HUDEP-2 (cell line): ENCODE results near the gene MAPK11.

Experiments used
- DNase-seq, 76 experiments: peaks; one replicate each; lab custom pipeline; 2025; ENCODE audit not compliant: unreplicated experiment in 76 of 76; lab: John Stamatoyannopoulos, UW

MAPK11 gene

GRCh38 chr22:50250555-50251476 lies 19.4 kb downstream of the MAPK11 start, which contains the start of gene HDAC10:
Gene HDAC10 (minus strand): TSS chr22:50251265. CDS start chr22:50251032, 233 bp downstream.
- DNase-seq = peak in 67 of 76 experiments; percentile 13 to 84 (median 65)

GRCh38 chr22:50250249-50250554 lies 20.0 kb downstream of the MAPK11 start:
- DNase-seq = no peak

DNA sequence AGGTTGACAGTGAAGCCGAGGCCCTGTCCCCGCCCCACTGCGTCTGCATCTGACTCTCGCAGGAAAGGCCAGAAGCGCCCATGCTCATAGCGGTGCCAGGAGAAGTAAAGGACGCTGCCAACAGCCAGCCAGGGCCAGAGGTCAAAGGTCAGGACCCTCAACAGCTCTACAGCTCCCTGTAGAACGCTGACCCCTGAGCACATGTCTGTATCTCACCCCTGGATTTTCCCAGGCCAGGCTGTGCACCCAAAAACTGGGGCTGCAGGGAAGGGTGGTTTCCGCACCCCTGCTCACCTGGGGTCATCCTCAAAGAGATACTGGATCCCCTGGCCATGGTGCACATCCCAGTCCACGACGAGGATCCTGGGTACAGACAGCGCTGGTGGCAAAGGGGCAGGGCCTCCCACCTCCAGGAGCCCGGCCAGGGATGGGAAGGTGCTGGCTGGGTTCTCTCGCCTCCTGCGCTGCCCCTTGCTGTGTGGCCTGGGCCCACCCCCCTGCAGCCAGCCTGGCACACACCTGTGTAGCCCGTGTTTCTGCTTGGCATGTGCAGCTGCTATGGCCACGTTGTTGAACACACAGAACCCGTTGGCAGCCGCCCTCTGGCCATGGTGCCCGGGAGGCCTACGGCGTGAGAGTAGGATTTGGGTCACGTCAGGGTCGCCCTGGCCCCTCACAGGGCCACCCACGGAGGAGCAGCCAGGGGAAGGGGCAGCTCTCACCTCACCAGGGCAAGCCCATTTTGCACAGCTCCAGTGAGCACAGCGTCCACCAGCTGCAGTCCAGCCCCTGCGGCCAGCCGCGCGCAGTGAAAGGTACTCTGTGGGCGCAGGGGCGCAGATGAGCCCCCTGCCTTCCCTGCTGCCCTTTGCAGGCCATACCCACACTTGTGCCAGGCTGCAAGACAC lies 20.6 kb downstream of the MAPK11 start:
- no peak for DNase-seq

DNA sequence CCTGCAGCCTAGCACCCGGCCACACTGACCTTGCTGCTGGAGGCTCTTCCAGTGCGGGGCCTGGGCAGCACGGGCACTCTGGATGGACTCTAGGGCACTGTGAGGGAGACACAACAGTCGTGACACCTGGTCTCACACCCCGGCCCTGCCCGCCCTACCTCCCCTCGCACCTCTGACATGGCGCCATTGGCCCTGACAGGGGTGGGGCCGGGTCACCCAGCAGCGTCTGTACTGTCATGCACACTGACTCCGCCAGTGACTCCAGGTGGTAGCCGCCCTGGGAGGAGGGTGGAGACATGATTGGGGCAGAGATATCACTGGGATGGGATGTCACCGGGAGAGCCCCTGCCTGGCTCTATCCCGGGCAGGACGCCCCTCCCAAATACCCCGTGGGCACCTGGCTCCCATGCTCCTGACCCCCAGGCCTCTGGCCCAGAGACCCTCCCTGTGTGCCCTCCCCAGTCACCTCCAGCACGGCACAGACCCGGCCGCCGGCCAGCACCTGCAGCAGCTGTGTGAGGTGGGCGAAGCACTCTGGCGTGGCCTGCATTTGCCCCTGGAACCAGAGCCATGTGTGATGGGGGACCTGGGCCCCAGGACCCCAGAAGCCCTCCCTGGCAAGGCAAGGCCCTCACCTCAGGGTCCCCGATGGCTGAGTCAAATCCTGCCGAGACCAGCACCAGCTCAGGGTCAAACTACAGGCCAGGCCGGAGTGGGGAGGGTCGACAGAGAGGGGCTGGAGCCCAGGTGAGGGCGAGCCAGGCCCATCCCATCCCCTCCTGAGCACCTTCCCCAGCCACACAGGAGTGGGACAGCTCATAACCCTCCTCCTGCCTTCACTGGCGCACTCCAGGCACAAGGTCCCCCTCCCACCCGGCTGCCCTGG lies 21.7 kb downstream of the MAPK11 start:
- DNase-seq = no peak

DNA sequence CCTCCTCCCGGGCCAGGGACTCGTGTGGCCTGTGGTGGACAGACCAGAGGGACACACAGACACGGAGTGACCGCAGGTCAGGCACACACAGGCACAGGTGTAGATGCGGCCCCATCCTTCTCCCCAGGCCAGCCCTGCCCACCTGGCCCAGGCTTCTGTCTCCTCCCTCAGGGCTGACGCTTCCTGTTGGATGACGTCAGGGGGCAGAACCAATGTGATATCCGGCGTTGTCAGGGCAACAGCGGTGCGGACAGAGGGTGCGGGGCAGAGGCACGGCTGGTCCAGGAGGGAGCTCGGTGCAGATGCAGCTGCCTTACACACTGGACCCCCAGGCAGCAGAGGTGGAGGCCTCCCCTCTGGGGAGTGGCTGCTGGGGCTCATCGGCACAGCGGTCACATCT lies 22.4 kb downstream of the MAPK11 start:
- peak in 3 of 76 experiments; percentile 6 to 31 (median 29) for DNase-seq

DNA sequence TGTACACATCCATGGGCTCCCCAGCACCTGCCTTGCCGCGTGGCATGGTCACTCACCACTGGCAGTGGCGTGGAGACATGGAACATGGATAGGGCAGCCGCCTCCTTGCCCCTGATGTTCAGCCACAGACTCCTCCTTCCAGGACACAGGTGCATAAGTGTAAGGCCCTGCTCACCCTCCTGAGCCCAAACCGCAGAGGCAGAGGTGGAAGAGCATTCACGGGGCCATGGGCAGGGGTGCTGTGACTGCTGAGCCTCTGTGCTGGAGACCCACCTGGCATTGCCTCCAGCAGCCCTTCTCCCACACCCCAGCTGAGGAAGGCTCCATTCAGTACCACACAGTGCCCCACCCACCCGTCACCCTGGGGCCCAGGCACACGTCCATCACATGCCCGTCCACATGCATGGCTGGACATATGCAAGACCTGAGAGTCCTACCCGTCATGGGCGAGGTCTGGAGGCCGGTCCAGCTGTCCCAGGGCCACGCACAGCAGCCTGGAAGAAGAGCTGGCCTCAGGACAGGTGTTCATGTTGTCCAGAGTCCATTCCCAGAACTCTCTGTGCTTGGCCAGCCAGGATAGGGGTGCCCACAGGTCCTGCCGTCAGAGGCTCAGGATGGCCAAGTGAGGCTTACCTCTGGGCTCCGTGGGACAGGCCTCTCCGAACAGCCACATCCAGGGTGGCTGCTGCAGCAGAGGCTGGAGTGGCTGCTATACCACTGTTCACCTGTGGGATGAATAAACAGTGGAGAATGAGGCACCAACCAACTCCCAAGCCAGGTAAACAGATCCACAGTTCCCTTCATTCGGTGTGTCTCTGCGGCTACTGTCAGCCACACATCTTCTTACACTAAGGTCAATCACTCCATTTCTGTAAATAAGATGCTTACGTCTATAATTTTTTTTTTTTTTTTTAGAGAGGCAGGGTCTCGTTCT lies 23.7 kb downstream of the MAPK11 start:
- no peak for DNase-seq

- DNase-seq = peak in 3 of 76 experiments; percentile 48 to 62 (median 51)
These were observed 24.7 kb downstream of the MAPK11 start for GRCh38 chr22:50245214-50246072.

- peak in 73 of 76 experiments; percentile 25 to 90 (median 77) for DNase-seq
These were observed 25.6 kb downstream of the MAPK11 start, which contains the start of gene TUBGCP6 for GRCh38 chr22:50244420-50245213. Gene TUBGCP6 (minus strand): TSS chr22:50245023. CDS start chr22:50244459, 564 bp downstream.

DNA sequence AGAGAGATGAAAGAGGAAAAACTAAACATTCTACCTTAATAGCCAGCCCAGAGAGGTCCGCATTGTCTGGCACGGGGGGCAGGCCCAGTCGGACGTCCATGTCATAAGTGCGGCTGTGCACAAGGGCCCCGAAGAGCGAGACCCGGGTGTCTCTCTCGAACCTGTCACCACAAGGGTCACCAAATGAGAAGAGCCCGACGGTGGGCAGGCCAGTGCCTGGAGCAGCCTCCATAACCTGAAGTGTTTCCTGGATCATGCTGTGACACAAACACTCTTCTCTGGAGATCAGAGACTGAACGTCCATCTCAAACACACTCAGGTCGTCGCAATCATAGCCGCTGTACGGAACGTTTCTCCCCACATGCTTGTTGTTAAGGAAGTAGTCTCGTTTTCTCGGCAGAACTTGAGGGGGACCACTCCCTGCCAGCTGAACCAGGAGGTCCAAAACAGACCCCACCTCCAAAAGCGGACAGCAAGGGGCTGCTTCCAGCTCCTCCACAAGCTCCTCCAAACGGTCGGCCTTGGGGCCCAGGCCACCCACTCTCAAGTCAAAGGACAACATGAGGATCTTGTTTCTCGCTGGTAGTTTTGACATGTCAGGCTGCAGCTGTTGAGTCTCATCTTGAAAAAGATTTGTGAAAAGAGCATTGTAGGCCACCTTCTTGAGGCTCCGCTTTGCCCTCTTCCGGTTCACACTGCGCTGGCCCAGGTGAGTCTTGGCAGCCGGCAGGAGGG lies 26.3 kb downstream of the MAPK11 start:
- no peak for DNase-seq

DNA sequence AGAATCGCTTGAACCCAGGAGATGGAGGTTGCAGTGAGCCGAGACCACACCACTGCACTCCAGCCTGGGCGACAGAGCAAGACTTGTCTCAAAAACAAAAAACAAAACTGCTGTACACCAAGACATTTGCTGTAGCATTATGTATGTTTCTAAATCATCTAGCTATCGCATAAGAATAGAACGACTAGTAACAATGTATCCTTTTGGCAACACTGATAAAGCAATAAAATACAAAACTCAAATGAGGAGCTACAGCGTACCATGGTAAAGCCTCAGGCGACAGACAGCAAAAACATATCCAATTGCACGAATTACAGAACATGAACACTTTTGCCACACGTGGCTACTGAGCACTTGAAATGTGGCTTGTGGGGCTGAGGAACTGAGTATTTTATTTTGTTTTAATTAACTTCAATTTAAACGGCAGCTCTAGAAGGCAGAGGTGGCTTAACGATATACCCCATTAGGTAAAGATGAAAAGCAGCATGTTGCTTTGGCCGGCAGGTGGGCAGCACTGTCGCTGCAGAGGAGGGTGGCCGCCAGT lies 27.7 kb downstream of the MAPK11 start:
- DNase-seq = no peak

GRCh38 chr22:50238755-50239154 lies 31.4 kb downstream of the MAPK11 start:
- no peak for DNase-seq

DNA sequence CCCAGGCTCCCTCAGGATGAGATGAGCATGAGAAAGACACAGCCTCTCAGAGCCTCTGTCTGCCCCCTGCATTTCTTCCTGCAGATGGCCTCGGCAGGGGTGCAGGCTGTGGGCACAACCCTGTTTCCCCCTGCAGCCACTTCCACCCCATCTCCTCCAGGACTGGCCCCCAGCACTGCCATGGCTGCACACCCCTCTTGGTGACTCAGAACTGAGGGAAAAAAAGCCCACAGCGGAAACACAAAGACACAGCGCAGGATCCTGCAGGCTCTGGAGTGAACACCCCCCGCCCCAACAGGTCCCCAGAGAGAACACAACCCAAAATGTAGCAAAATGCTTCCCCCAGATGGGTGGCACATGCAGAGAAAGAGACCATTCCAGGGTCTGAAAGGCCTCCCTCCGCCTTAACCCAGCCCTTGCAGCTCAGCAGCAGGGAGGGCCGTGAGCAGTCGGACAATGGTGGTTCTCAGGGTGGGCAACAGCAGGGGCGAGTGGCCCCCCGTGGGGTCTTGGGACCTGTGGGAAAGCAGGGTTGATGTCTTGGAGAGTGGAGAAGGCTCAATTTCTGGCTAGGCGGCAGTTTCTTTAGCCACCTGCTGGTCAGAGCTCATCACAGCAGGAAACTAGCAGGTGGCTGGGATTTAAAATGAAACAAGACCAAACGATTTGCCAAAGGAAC lies 33.3 kb downstream of the MAPK11 start:
- peak in 8 of 76 experiments; percentile 5 to 29 (median 21) for DNase-seq

DNA sequence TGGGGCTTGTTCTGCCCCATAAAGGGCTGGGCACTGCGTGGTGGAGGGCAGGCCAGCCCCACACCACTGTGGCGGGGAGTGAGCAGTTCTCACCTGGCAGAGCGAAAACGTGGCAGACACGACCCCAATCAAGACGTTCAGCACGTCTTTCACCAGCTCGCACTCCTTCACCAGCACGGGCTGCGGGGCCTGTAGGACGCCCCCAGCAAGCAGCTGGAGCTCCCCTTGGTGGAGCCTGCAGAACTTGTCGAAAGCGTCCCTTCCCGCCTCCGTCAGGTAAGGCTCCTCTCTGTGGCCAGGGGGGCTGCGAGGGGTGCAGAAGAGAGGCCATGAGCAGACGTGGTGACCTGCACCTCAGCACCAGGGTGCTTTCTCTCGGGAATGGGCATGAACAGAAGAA lies 37.0 kb downstream of the MAPK11 start:
- no peak for DNase-seq

DNA sequence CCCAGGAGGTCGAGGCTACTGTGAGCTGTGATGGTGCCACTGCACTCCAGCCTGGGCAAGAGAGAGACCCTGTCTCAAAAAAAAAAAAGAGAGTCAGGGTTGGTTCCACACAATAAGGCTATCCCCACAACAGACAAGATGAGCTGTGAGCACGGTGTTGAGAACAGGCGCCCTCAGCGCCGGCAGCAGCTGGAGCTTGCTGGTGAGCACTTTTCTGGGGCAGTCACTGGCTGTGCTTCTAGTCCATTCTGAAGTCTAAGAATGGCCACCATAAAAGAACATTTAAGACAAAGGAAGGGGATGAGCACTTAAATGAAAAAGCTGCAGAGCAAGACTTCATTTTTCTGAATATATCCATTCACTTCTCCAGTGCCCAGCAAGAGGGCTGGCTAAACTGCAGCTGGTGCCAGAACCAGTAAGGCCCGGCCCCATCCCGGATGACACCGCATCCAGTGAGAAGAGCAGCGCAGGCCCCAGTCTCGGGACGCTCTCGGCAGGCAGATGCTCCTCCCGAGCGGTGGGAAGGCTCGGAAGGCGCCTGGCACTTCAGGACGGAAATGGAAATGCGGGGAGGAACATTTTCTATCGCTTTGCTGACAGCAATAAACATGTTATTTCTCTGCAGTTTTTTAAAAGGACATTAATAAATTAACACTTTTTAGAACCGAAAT lies 37.6 kb downstream of the MAPK11 start:
- DNase-seq = no peak

DNA sequence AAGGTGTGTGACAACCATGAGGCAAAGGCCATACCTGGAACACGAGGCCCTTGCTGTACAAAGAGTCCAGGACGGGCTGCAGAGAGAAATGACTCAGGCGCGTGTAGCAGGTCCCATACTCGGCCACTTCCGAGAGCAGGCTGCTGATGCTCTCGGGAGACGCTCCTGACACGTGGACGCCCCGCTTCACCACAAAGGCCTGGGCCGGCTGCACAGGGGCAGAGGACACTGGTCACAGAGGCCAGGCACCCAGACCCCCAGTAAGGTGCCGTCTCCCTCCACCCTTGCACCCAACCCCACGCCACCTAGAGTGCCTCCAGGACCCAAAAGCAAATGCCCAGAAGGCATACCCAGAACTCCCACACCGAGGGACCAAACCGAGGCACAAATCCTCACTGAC lies 40.8 kb downstream of the MAPK11 start:
- no peak for DNase-seq
